ENCODE results near the gene KRTCAP2. TPM values are rescaled to one million over a fixed set of nuclear protein-coding genes. Genes with fewer than 3 reads are reported as not detected.

The KRTCAP2 gene
- total RNA-seq, 1 experiment from 2014 or later = 204 TPM

- peaks cover 44% of the 10 kb centered on the region for H3K27me3 ChIP-seq (ENCODE audit: control insufficient read depth, insufficient read depth, low read length)
- peak overlapping the region; percentile 22; the same call in 1 of the 2 replicates for H3K4me3 ChIP-seq (ENCODE audit: insufficient read depth, low read depth, low read length)
- H3K36me3 ChIP-seq (replicated peaks; ENCODE audit: control insufficient read depth, insufficient read depth, low read length) = peaks cover 1% of the 10 kb centered on the region
- DNase-seq = no peak
These were observed 42.7 kb downstream of the KRTCAP2 start for GRCh38 chr1:155130272-155131006.

GRCh38 chr1:155128755-155129473 is 44.2 kb downstream of the KRTCAP2 start:
- H3K27me3 ChIP-seq (ENCODE audit: control insufficient read depth, insufficient read depth, low read length) = peaks cover 53% of the 10 kb centered on the region
- peak overlapping the region; percentile 17 for H3K4me3 ChIP-seq (ENCODE audit: insufficient read depth, low read depth, low read length)
- H3K36me3 ChIP-seq (replicated peaks; ENCODE audit: control insufficient read depth, insufficient read depth, low read length) = peaks cover 1% of the 10 kb centered on the region
- peak; percentile 67 for DNase-seq

DNA sequence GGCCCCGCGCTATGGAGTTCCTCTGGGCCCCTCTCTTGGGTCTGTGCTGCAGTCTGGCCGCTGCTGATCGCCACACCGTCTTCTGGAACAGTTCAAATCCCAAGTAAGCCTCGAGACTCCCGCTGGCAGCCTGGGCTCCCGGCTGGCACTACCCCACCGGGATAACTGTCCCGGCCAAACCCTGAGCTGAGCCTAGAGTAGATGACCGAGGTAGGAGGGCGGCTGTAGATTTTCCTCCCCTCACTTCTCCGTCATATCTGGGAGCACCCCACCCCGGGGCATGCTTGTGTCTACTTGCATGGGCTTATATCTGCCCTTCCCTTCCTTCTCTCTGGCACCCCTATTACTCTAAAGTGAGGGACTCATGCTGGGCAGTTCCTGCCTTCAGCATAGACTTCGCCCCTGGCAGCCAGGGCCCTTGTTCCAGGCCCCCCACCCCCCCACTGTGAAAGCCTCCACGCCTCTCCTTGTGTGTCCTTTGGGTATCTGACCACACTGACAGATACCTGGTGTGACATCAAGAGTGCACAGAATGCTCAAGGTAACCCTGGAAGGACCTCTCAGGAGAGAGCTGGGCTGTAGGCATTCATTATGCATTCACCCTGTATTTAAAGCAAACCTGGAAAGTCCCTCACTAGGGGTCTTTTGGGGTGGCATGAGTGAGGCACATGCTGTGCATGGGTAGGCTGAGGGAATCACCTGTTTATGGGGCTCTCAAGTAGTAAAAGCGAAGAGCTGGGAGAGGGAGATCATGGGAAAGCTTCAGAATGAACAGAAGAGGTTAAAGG is 44.9 kb downstream of the KRTCAP2 start:
- peak; percentile 36 for DNase-seq
- Histone ChIP-seq H3K27me3 (ENCODE audit: control insufficient read depth, insufficient read depth, low read length) (peaks cover 53% of the 10 kb centered on the region), H3K36me3 (replicated peaks; ENCODE audit: control insufficient read depth, insufficient read depth, low read length) (peaks cover 1% of the 10 kb centered on the region; the same call in 1 of the 2 replicates), H3K4me3 (ENCODE audit: insufficient read depth, low read depth, low read length) (peak overlapping the region; percentile 74)

- Histone ChIP-seq H3K4me3 (ENCODE audit: insufficient read depth, low read depth, low read length) (peak within 1 kb of the TSS; percentile 74), H3K27me3 (ENCODE audit: control insufficient read depth, insufficient read depth, low read length) (peaks cover 53% of the 10 kb centered on the region), H3K36me3 (replicated peaks; ENCODE audit: control insufficient read depth, insufficient read depth, low read length) (peaks cover 1% of the 10 kb centered on the region; the same call in 1 of the 2 replicates)
- DNase-seq = peak; percentile 85
These were observed 45.8 kb downstream of the KRTCAP2 start, which contains the start of gene EFNA1 for GRCh38 chr1:155127105-155127966. EFNA1 (plus strand) TSS chr1:155127876; CDS start chr1:155127978, 102 bp downstream.

GRCh38 chr1:155126556-155127104 is 46.5 kb downstream of the KRTCAP2 start:
- peak; percentile 85 for DNase-seq
- peak overlapping the region; percentile 74 for H3K4me3 ChIP-seq (ENCODE audit: insufficient read depth, low read depth, low read length)
- H3K36me3 ChIP-seq (replicated peaks; ENCODE audit: control insufficient read depth, insufficient read depth, low read length) = peaks cover 1% of the 10 kb centered on the region; the same call in 1 of the 2 replicates
- H3K27me3 ChIP-seq (ENCODE audit: control insufficient read depth, insufficient read depth, low read length) = peaks cover 53% of the 10 kb centered on the region

GRCh38 chr1:155125946-155126555 is 47.1 kb downstream of the KRTCAP2 start:
- peak; percentile 80 for DNase-seq
- Histone ChIP-seq H3K36me3 (replicated peaks; ENCODE audit: control insufficient read depth, insufficient read depth, low read length) (no peaks in the 10 kb centered on the region), H3K4me3 (ENCODE audit: insufficient read depth, low read depth, low read length) (peak overlapping the region; percentile 74), H3K27me3 (ENCODE audit: control insufficient read depth, insufficient read depth, low read length) (peaks cover 52% of the 10 kb centered on the region)

- Histone ChIP-seq H3K36me3 (replicated peaks; ENCODE audit: control insufficient read depth, insufficient read depth, low read length) (no peaks in the 10 kb centered on the region), H3K27me3 (ENCODE audit: control insufficient read depth, insufficient read depth, low read length) (peaks cover 51% of the 10 kb centered on the region), H3K4me3 (ENCODE audit: insufficient read depth, low read depth, low read length) (no peak overlapping the region; the same call in 1 of the 2 replicates)
- peak; percentile 73 for DNase-seq
These were observed 47.6 kb downstream of the KRTCAP2 start for GRCh38 chr1:155125511-155125945.

GRCh38 chr1:155124503-155125463 is 48.3 kb downstream of the KRTCAP2 start:
- peak; percentile 55 for DNase-seq
- Histone ChIP-seq H3K27me3 (ENCODE audit: control insufficient read depth, insufficient read depth, low read length) (peaks cover 54% of the 10 kb centered on the region), H3K36me3 (replicated peaks; ENCODE audit: control insufficient read depth, insufficient read depth, low read length) (no peaks in the 10 kb centered on the region), H3K4me3 (ENCODE audit: insufficient read depth, low read depth, low read length) (no peak overlapping the region)

GRCh38 chr1:155123801-155124200 is 49.3 kb downstream of the KRTCAP2 start:
- Histone ChIP-seq H3K36me3 (replicated peaks; ENCODE audit: control insufficient read depth, insufficient read depth, low read length) (no peaks in the 10 kb centered on the region), H3K27me3 (ENCODE audit: control insufficient read depth, insufficient read depth, low read length) (peaks cover 45% of the 10 kb centered on the region), H3K4me3 (ENCODE audit: insufficient read depth, low read depth, low read length) (no peak overlapping the region)
- DNase-seq = no peak

- no peak overlapping the region for H3K4me3 ChIP-seq (ENCODE audit: insufficient read depth, low read depth, low read length)
- H3K36me3 ChIP-seq (replicated peaks; ENCODE audit: control insufficient read depth, insufficient read depth, low read length) = no peaks in the 10 kb centered on the region
- DNase-seq = no peak
- peaks cover 33% of the 10 kb centered on the region for H3K27me3 ChIP-seq (ENCODE audit: control insufficient read depth, insufficient read depth, low read length)
These were observed 50.8 kb downstream of the KRTCAP2 start for GRCh38 chr1:155122308-155122707.

- no peak overlapping the region for H3K4me3 ChIP-seq (ENCODE audit: insufficient read depth, low read depth, low read length)
- no peak for DNase-seq
- H3K36me3 ChIP-seq (replicated peaks; ENCODE audit: control insufficient read depth, insufficient read depth, low read length) = no peaks in the 10 kb centered on the region
- peaks cover 23% of the 10 kb centered on the region for H3K27me3 ChIP-seq (ENCODE audit: control insufficient read depth, insufficient read depth, low read length)
These were observed 51.9 kb downstream of the KRTCAP2 start for GRCh38 chr1:155121249-155121648.

GRCh38 chr1:155120253-155120652 is 52.9 kb downstream of the KRTCAP2 start:
- Histone ChIP-seq H3K36me3 (replicated peaks; ENCODE audit: control insufficient read depth, insufficient read depth, low read length) (no peaks in the 10 kb centered on the region), H3K27me3 (ENCODE audit: control insufficient read depth, insufficient read depth, low read length) (peaks cover 13% of the 10 kb centered on the region), H3K4me3 (ENCODE audit: insufficient read depth, low read depth, low read length) (no peak overlapping the region)
- DNase-seq = no peak

All from H7 (cell line).